Measurements from ENCODE around the gene DNAAF2. TPM values are rescaled to one million over a fixed set of nuclear protein-coding genes. Genes with fewer than 3 reads are reported as not detected.

DNAAF2 gene
- total and polyA plus RNA-seq, 2 of the 13 experiments (the other 11 are each of a cell fraction or from before 2014, with no cell fraction given), result 6.1 to 13.6 TPM

DNA sequence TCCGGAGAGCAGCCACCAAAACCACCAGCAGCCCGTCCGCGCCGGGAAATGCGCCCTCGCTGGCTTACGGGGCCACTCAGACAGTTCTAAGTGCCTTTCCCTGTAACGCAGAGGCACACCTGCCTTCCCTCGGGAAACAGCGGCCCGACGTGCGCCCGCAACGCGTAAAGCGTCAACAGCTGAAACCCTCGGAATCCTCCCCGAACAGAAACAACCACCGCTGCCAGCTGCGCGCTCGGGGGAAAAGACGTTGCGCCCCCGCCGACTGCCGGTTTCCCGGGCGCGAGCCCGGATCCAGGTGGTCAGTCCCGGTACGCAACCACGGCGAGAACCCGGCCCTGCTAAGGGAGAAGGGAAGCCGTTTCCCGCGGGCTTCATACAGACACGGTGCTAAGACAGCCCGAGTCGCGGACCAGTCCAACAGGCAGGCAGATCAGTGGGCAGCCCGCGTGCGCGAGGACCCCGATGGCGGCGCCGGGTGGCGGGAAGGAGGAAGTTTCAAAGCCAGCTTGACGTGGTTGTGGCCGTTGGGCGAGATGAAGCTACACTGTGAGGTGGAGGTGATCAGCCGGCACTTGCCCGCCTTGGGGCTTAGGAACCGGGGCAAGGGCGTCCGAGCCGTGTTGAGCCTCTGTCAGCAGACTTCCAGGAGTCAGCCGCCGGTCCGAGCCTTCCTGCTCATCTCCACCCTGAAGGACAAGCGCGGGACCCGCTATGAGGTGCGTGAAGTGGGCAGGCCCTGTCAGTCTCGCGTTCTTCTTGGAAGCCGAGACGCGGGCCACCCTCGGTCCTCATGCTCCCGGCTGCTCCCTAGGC is 36.4 kb downstream of the DNAAF2 start, which contains the start of gene LRR1 (continued):
- TF ChIP-seq ZNF562 (CRISPR knock-in tag; IDR thresholded peaks at IDR 0.05; ENCODE audit: borderline replicate concordance), result no peak; the same call in 1 of the 2 replicates
- no peak for TF ChIP-seq SIX1 (CRISPR knock-in tag; IDR thresholded peaks at IDR 0.05; ENCODE audit: borderline replicate concordance)
- TF ChIP-seq SIN3A (IDR thresholded peaks at IDR 0.05; ENCODE audit: borderline replicate concordance, low read depth, low read length), result peak; percentile 88; the same call in 1 of the 2 replicates
- no peak for TF ChIP-seq PRDM10 (CRISPR knock-in tag; IDR thresholded peaks at IDR 0.05; ENCODE audit: low read depth)
- no peak for TF ChIP-seq CREB3 (CRISPR knock-in tag; IDR thresholded peaks at IDR 0.05)
- TF ChIP-seq ZKSCAN1 (IDR thresholded peaks at IDR 0.05; ENCODE audit: low read length), result no peak
- no peak for TF ChIP-seq KLF9 (CRISPR knock-in tag; IDR thresholded peaks at IDR 0.05; ENCODE audit: low read depth)
- TF ChIP-seq SMC3 (IDR thresholded peaks at IDR 0.05; ENCODE audit: low read length), result no peak
- 0 out of 2 replicates have a peak, but pooled peaks have one; percentile 63 for TF ChIP-seq ZFYVE20 (CRISPR knock-in tag; IDR thresholded peaks at IDR 0.05; ENCODE audit: borderline replicate concordance, low read depth)
- TF ChIP-seq, protein P1, sequence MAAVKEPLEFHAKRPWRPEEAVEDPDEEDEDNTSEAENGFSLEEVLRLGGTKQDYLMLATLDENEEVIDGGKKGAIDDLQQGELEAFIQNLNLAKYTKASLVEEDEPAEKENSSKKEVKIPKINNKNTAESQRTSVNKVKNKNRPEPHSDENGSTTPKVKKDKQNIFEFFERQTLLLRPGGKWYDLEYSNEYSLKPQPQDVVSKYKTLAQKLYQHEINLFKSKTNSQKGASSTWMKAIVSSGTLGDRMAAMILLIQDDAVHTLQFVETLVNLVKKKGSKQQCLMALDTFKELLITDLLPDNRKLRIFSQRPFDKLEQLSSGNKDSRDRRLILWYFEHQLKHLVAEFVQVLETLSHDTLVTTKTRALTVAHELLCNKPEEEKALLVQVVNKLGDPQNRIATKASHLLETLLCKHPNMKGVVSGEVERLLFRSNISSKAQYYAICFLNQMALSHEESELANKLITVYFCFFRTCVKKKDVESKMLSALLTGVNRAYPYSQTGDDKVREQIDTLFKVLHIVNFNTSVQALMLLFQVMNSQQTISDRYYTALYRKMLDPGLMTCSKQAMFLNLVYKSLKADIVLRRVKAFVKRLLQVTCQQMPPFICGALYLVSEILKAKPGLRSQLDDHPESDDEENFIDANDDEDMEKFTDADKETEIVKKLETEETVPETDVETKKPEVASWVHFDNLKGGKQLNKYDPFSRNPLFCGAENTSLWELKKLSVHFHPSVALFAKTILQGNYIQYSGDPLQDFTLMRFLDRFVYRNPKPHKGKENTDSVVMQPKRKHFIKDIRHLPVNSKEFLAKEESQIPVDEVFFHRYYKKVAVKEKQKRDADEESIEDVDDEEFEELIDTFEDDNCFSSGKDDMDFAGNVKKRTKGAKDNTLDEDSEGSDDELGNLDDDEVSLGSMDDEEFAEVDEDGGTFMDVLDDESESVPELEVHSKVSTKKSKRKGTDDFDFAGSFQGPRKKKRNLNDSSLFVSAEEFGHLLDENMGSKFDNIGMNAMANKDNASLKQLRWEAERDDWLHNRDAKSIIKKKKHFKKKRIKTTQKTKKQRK (IDR thresholded peaks at IDR 0.05; ENCODE audit: low read length), result no peak
- peak; percentile 33 for TF ChIP-seq AFF4 (CRISPR knock-in tag; IDR thresholded peaks at IDR 0.05)
- no peak for TF ChIP-seq ZNF225 (CRISPR knock-in tag; IDR thresholded peaks at IDR 0.05)
- no peak for TF ChIP-seq ARNT (IDR thresholded peaks at IDR 0.05)
- TF ChIP-seq ZMYM2 (CRISPR knock-in tag; IDR thresholded peaks at IDR 0.05), result peak; percentile 98
- TF ChIP-seq MXD1 (CRISPR knock-in tag; IDR thresholded peaks at IDR 0.05), result peak; percentile 85; the same call in 1 of the 2 replicates
- no peak for TF ChIP-seq IKZF1 (IDR thresholded peaks at IDR 0.05)
- peak; percentile 68; the same call in 1 of the 2 replicates for TF ChIP-seq HDAC2 (CRISPR knock-in tag; IDR thresholded peaks at IDR 0.05)
